Measurements from ENCODE around the gene SPTB. TPM values are rescaled to one million over a fixed set of nuclear protein-coding genes. Genes with fewer than 3 reads are reported as not detected.

The SPTB gene
- total RNA-seq, 1 experiment from 2014 or later = 2.3 TPM

DNA sequence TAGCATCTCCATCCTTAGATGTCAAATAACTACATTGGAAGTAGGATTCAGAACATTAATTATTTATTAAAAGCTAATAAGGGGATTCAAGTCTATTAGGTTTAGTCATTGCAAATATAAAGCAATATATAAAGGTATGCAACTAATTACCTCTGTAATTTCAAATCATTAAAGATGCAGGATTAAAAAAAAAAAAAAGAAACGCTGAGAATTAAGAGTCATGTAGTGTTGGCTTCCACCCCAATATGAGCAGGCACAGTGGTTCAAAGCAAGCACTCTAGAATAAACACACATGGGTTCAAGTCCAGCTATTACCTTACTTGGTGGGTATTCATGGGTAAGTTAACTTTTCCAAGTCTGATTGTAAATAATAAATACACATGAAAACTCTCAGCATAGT is 10.9 kb downstream of the SPTB start:
- H3K27me3 ChIP-seq (ENCODE audit: insufficient read depth, low read length) = no peaks in the 10 kb centered on the region
- TF ChIP-seq, protein P1, sequence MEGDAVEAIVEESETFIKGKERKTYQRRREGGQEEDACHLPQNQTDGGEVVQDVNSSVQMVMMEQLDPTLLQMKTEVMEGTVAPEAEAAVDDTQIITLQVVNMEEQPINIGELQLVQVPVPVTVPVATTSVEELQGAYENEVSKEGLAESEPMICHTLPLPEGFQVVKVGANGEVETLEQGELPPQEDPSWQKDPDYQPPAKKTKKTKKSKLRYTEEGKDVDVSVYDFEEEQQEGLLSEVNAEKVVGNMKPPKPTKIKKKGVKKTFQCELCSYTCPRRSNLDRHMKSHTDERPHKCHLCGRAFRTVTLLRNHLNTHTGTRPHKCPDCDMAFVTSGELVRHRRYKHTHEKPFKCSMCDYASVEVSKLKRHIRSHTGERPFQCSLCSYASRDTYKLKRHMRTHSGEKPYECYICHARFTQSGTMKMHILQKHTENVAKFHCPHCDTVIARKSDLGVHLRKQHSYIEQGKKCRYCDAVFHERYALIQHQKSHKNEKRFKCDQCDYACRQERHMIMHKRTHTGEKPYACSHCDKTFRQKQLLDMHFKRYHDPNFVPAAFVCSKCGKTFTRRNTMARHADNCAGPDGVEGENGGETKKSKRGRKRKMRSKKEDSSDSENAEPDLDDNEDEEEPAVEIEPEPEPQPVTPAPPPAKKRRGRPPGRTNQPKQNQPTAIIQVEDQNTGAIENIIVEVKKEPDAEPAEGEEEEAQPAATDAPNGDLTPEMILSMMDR (conservative IDR thresholded peaks at IDR 0.05) = no peak
- H2BK12ac ChIP-seq (ENCODE audit: insufficient read length, low read depth, low read length) = no peak overlapping the region
- Mint-ChIP-seq H3K27ac (no peak overlapping the region), H3K36me3 (ENCODE audit: insufficient read depth in 1 of 3, low read depth in 3 of 3) (no peaks in the 10 kb centered on the region; a peak in 1 of 7 replicates), H3K9me3 (peaks cover 0 to 3% of the 10 kb centered on the region in 2 experiments; a peak in 2 of 5 replicates), H3K4me1 (peaks cover 15 to 17% of the 10 kb centered on the region in 2 experiments), H3K4me3 (no peak overlapping the region), H3K27me3 (ENCODE audit: low read depth) (peaks cover 15% of the 10 kb centered on the region)
- no peak overlapping the region for H3K4ac ChIP-seq (ENCODE audit: low read depth, low read length)
- H3K18ac ChIP-seq (ENCODE audit: insufficient read length, low read depth, low read length) = no peak overlapping the region
- H3K23ac ChIP-seq (ENCODE audit: insufficient read length, low read depth, low read length) = no peak overlapping the region
- H3T11ph ChIP-seq (ENCODE audit: low read length) = no peak overlapping the region
- no peak overlapping the region for H3K56ac ChIP-seq (ENCODE audit: insufficient read length, low read depth, low read length)
- no peak overlapping the region for H2AK5ac ChIP-seq (ENCODE audit: insufficient read length, low read length)
- no peak for DNase-seq
- H4K8ac ChIP-seq (replicated peaks; ENCODE audit: insufficient read length, low read depth, low read length) = no peak overlapping the region
- no peak overlapping the region for H3K4me2 ChIP-seq (ENCODE audit: insufficient read depth, insufficient read length, low read length)
- H4K5ac ChIP-seq (ENCODE audit: insufficient read length, low read depth, low read length) = no peak overlapping the region
- H2BK5ac ChIP-seq (ENCODE audit: insufficient read length, low read length) = no peak overlapping the region
- no peak overlapping the region for H2BK15ac ChIP-seq (ENCODE audit: low read depth, low read length)
- peaks cover 4% of the 10 kb centered on the region; the same call in 1 of the 2 replicates for H3K4me1 ChIP-seq (ENCODE audit: insufficient read depth, low read length)
- H2BK20ac ChIP-seq (ENCODE audit: low read depth, low read length, poor library complexity, severe bottlenecking) = no peak overlapping the region
- no peak overlapping the region for H3K14ac ChIP-seq (ENCODE audit: insufficient read depth, low read length)
- no peak overlapping the region for H2BK120ac ChIP-seq (ENCODE audit: low read depth, low read length, poor library complexity, severe bottlenecking)
- no peak overlapping the region for H3K9ac ChIP-seq (ENCODE audit: extremely low read depth, insufficient read length, low read length)
- no peaks in the 10 kb centered on the region for H4K20me1 ChIP-seq (ENCODE audit: control insufficient read depth, insufficient read depth, insufficient read length)
- no peaks in the 10 kb centered on the region for H3K9me3 ChIP-seq (ENCODE audit: control insufficient read depth, low read depth, low read length)
- WGBS (ENCODE audit: extremely low coverage, insufficient read length, low lambda C conversion rate) = no CpG with 5 or more reads among the region's 1 CpG
- no peaks in the 10 kb centered on the region for H3K79me1 ChIP-seq (ENCODE audit: insufficient read depth, low read depth, low read length, poor library complexity, severe bottlenecking)
- H4K91ac ChIP-seq (ENCODE audit: insufficient read length, low read depth, low read length) = no peak overlapping the region
- H3K27ac ChIP-seq (ENCODE audit: insufficient read length, low read depth, low read length) = no peak overlapping the region
- H3K23me2 ChIP-seq (ENCODE audit: insufficient read length, low read depth, low read length, poor library complexity, severe bottlenecking) = no peaks in the 10 kb centered on the region
- no peak overlapping the region for H2AFZ ChIP-seq (ENCODE audit: low read length)
- H3K79me2 ChIP-seq (ENCODE audit: insufficient read depth, low read length) = no peaks in the 10 kb centered on the region
